ENCODE measurements around the gene TNFSF8.

GRCh38 chr9:114896344-114896743, 34.0 kb downstream of the TNFSF8 start:
- TF ChIP-seq RAD21 (IDR thresholded peaks at IDR 0.05 in 1 of 2, conservative IDR thresholded peaks at IDR 0.05 in 1 of 2; ENCODE audit: low read depth in 2 of 2, low read length in 2 of 2) (no peak), TEAD4 (IDR thresholded peaks at IDR 0.05; ENCODE audit: low read depth, low read length) (no peak), USF2 (IDR thresholded peaks at IDR 0.05; ENCODE audit: low read length) (no peak), CBX5 (IDR thresholded peaks at IDR 0.05; ENCODE audit: low read depth, low read length) (no peak), TBP (IDR thresholded peaks at IDR 0.05; ENCODE audit: low read depth, low read length) (no peak), HDAC2 (IDR thresholded peaks at IDR 0.05; ENCODE audit: borderline replicate concordance in 1 of 2, low read depth in 2 of 2, low read length in 2 of 2) (no peak), POLR2A (IDR thresholded peaks at IDR 0.05; ENCODE audit: control extremely low read depth in 1 of 2, low read depth in 2 of 2, low read length in 2 of 2) (no peak), SP4 (IDR thresholded peaks at IDR 0.05; ENCODE audit: low read length) (no peak), EGR1 (IDR thresholded peaks at IDR 0.05; ENCODE audit: borderline replicate concordance, low read depth, low read length) (no peak)
- TF ChIP-seq, protein P1, sequence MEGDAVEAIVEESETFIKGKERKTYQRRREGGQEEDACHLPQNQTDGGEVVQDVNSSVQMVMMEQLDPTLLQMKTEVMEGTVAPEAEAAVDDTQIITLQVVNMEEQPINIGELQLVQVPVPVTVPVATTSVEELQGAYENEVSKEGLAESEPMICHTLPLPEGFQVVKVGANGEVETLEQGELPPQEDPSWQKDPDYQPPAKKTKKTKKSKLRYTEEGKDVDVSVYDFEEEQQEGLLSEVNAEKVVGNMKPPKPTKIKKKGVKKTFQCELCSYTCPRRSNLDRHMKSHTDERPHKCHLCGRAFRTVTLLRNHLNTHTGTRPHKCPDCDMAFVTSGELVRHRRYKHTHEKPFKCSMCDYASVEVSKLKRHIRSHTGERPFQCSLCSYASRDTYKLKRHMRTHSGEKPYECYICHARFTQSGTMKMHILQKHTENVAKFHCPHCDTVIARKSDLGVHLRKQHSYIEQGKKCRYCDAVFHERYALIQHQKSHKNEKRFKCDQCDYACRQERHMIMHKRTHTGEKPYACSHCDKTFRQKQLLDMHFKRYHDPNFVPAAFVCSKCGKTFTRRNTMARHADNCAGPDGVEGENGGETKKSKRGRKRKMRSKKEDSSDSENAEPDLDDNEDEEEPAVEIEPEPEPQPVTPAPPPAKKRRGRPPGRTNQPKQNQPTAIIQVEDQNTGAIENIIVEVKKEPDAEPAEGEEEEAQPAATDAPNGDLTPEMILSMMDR (IDR thresholded peaks at IDR 0.05; ENCODE audit: control extremely low read depth in 1 of 3, insufficient read depth in 1 of 3, low read depth in 1 of 3, low read length in 3 of 3), result no peak

All from H1 (cell line).